OCI-LY7 (cell line): ENCODE data around the gene HIRIP3. TPM values are rescaled to one million over a fixed set of nuclear protein-coding genes. Genes with fewer than 3 reads are reported as not detected.
A peak's percentile ranks its signal among the peaks of the same experiment; 100 is the strongest.

Experiments used
- BruUV-seq: library from RNA; stranded (reverse); fragments of 400-500 nt; replicated peaks from 2 replicates; lab custom pipeline; 2021; lab: Mats Ljungman, UMichigan
- CTCF ChIA-PET: fragments of 300-600 bp; sonication (Branson Sonifier 250); formaldehyde crosslinking; loops from one replicate; lab custom pipeline; 2022; ENCODE audit warnings: antibody characterized with exemption; ENCODE audit not compliant: unreplicated experiment; lab: Charles Lee
- POLR2A ChIA-PET: fragments of 300-600 bp; sonication (Branson Sonifier 250); formaldehyde crosslinking; loops from one replicate; lab custom pipeline; 2022; ENCODE audit warnings: antibody characterized with exemption; lab: Charles Lee
- DNase-seq: peaks from one replicate; pipeline ENCODE4 v3.0.0-alpha.2; 2015; ENCODE audit warnings: low spot score
- H2AFZ ChIP-seq: fragments of 200-600 bp; sonication (generic), shearing (Covaris generic); 2 replicates; pipeline ENCODE4 v1.6.1; 2014; ENCODE audit warnings: mild to moderate bottlenecking, antibody characterized with exemption, low read length, moderate library complexity
- H3K27ac ChIP-seq: fragments of 200-600 bp; sonication (generic); 2 replicates; pipeline ENCODE4 v1.5.1; 2014; ENCODE audit warnings: mixed run types, low read depth, mild to moderate bottlenecking, moderate library complexity, low read length, inconsistent platforms; ENCODE audit not compliant: poor library complexity, severe bottlenecking
- H3K36me3 ChIP-seq: fragments of 200-600 bp; sonication (generic); 2 replicates; pipeline ENCODE4 v1.6.1; 2014; ENCODE audit warnings: mild to moderate bottlenecking, antibody characterized with exemption, low read length, moderate library complexity, mixed read lengths; ENCODE audit not compliant: insufficient read depth
- H3K4me1 ChIP-seq: fragments of 200-600 bp; sonication (generic); 2 replicates; pipeline ENCODE4 v1.5.1; 2014; ENCODE audit warnings: mild to moderate bottlenecking, low read length; ENCODE audit not compliant: insufficient read depth, poor library complexity, severe bottlenecking
- H3K4me2 ChIP-seq: fragments of 200-600 bp; sonication (generic); 2 replicates; pipeline ENCODE4 v1.6.1; 2014; ENCODE audit warnings: mild to moderate bottlenecking, low read length
- H3K4me3 ChIP-seq: fragments of 200-600 bp; sonication (generic); 2 replicates; pipeline ENCODE4 v1.5.1; 2014; ENCODE audit warnings: mild to moderate bottlenecking, low read depth, low read length; ENCODE audit not compliant: poor library complexity, severe bottlenecking
- H3K79me2 ChIP-seq: fragments of 200-600 bp; sonication (generic); 2 replicates; pipeline ENCODE4 v1.6.1; 2016; ENCODE audit warnings: low read depth, mild to moderate bottlenecking, low read length, moderate library complexity, mixed read lengths; ENCODE audit not compliant: insufficient read depth
- H3K9me2 ChIP-seq: fragments of 200-600 bp; sonication (generic); 2 replicates; pipeline ENCODE4 v1.6.1; 2016; ENCODE audit warnings: mild to moderate bottlenecking, low read length, mixed read lengths; ENCODE audit not compliant: insufficient read depth
- H3K9me3 ChIP-seq: fragments of 200-600 bp; sonication (generic); 2 replicates; pipeline ENCODE4 v1.6.1; 2014; ENCODE audit warnings: mild to moderate bottlenecking, mixed run types, low read length, mixed read lengths
- H4K20me1 ChIP-seq: fragments of 200-600 bp; sonication (generic); 2 replicates; pipeline ENCODE4 v1.6.1; 2014; ENCODE audit warnings: mild to moderate bottlenecking, antibody characterized with exemption, low read length, moderate library complexity, mixed read lengths; ENCODE audit not compliant: insufficient read depth
- CTCF ChIP-seq: fragments of 200-600 bp; sonication (generic); conservative IDR thresholded peaks from 2 replicates; pipeline ENCODE4 v1.5.1; 2014; ENCODE audit warnings: mild to moderate bottlenecking, antibody characterized with exemption, low read length, moderate library complexity, mixed read lengths
- EZH2phosphoT487 ChIP-seq: fragments of 200-600 bp; sonication (generic); IDR thresholded peaks from 2 replicates; pipeline ENCODE4 v1.6.1; 2018; ENCODE audit warnings: low read depth, borderline replicate concordance, mild to moderate bottlenecking, mixed run types, antibody characterized with exemption, low read length, moderate library complexity, mixed read lengths
- intact Hi-C: fragments of 100-400 bp; cut with micrococcal nuclease; formaldehyde crosslinking; loops from one replicate; pipeline ENCODE4 v1.10.0; 2022; ENCODE audit not compliant: unreplicated experiment
- total RNA-seq, 2 experiments: library from RNA; depleted of rRNA in 1 of 2; stranded (reverse); fragments of >200 nt in 1 of 2; shearing (Covaris generic) in 1 of 2; gene quantifications; 2 replicates each; pipeline ENCODE4 v1.2.3, GENCODE V29; 2014 to 2022

Gene HIRIP3
- total RNA-seq, 2 experiments from 2014 or later = 43.2 to 60.4 TPM

GRCh38 chr16:30040221-30040620 is 44.8 kb upstream of the HIRIP3 start:
- no peak for DNase-seq
- CTCF ChIA-PET = no interaction called here
- H3K9me2 ChIP-seq = no peaks in the 10 kb centered on the region
- TF ChIP-seq CTCF (no peak), EZH2phosphoT487 (no peak)
- H3K4me3 ChIP-seq = no peak overlapping the region
- no peak overlapping the region for H3K27ac ChIP-seq
- no peaks in the 10 kb centered on the region for H3K36me3 ChIP-seq
- H3K9me3 ChIP-seq = no peaks in the 10 kb centered on the region
- H4K20me1 ChIP-seq = no peaks in the 10 kb centered on the region
- no peak overlapping the region for H3K4me2 ChIP-seq
- H3K79me2 ChIP-seq = no peaks in the 10 kb centered on the region
- no TSS peak for BruUV-seq
- POLR2A ChIA-PET = no interaction called here
- H3K4me1 ChIP-seq = no peaks in the 10 kb centered on the region
- intact Hi-C loops = no loop called here
- no peak overlapping the region for H2AFZ ChIP-seq

- ChIA-PET POLR2A (interaction anchor here (0.5 kb wide), 1 partner anchor 342 kb away, joined by 6 read pairs; no protein-coding TSS in a partner anchor), CTCF (interaction anchor here (1.3 to 2.4 kb wide), 2 partner anchors 14 to 16 kb away, joined by 4 to 7 read pairs; no protein-coding TSS in a partner anchor)
- H3K4me1 ChIP-seq = no peaks in the 10 kb centered on the region
- intact Hi-C loops = no loop called here
- no peak overlapping the region for H2AFZ ChIP-seq
- no peaks in the 10 kb centered on the region for H3K36me3 ChIP-seq
- BruUV-seq = no TSS peak
- no peaks in the 10 kb centered on the region for H4K20me1 ChIP-seq
- no peak overlapping the region for H3K4me3 ChIP-seq
- no peak overlapping the region for H3K27ac ChIP-seq
- no peak for TF ChIP-seq CTCF
- no peak for TF ChIP-seq EZH2phosphoT487
- no peaks in the 10 kb centered on the region for H3K9me3 ChIP-seq
- no peak overlapping the region for H3K4me2 ChIP-seq
- no peak for DNase-seq
- H3K79me2 ChIP-seq = no peaks in the 10 kb centered on the region
- no peaks in the 10 kb centered on the region for H3K9me2 ChIP-seq
Observed at GRCh38 chr16:30033270-30033669, 37.9 kb upstream of the HIRIP3 start.

DNA sequence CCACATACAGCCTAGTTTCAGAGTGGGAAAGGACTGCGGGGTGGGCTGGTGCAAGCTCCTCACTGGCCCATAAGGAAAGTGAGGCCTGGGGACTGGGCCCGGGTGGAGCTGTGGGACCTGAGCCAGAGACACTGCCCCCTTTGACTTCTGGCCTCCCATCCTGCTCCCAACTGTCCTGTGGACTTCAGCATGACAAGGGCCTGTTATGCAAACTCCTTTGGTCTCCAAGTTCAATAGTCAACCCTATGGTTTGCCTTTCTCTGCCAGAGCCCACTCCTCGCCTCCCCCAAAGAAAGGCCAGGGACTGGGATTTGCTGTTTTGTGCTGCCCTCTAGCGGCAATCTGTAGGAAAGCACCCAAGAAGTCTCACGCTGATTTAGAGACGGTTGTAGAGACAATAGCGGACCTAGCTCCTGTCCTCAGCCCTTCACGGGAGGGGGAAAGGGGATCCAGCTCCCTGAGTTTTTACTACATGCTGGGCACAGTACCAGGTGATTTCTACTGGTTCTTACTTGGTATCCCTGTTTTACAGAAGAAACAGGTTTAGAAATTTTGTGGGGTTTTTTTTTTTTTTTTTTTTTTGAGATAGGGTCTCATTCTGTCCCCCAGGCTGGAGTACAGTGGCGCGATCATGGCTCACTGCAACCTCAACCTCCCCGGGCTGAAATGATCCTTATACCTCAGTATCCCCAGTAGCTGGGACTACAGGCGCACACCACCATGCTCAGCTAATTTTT is 36.8 kb upstream of the HIRIP3 start:
- no peak overlapping the region for H2AFZ ChIP-seq
- no peaks in the 10 kb centered on the region for H4K20me1 ChIP-seq
- no peaks in the 10 kb centered on the region for H3K36me3 ChIP-seq
- H3K79me2 ChIP-seq = no peaks in the 10 kb centered on the region
- DNase-seq = peak; percentile 80
- no peak overlapping the region for H3K4me2 ChIP-seq
- no peaks in the 10 kb centered on the region for H3K9me2 ChIP-seq
- H3K27ac ChIP-seq = no peak overlapping the region
- no peaks in the 10 kb centered on the region for H3K4me1 ChIP-seq
- POLR2A ChIA-PET = interaction anchor here (0.5 to 0.7 kb wide), 4 partner anchors 289 to 590 kb away, joined by 3 to 5 read pairs (median 4); no protein-coding TSS in a partner anchor
- no TSS peak for BruUV-seq
- TF ChIP-seq EZH2phosphoT487 (no peak), CTCF (peak; percentile 97)
- intact Hi-C loops = no loop called here
- H3K4me3 ChIP-seq = no peak overlapping the region
- no peaks in the 10 kb centered on the region for H3K9me3 ChIP-seq
- CTCF ChIA-PET = interaction anchor here (0.9 to 2.4 kb wide), 6 partner anchors 13 to 242 kb away, joined by 3 to 15 read pairs (median 5); partner anchors contain the start of genes DOC2A and INO80E
